GM19023 (cell line): ENCODE measurements around the gene CCDC13.
"Not testable (repeated sequence)": the region's sequence is repeated elsewhere in the genome, so short reads cannot be mapped to it uniquely, and the experiment has no call there.

Experiments
- ATAC-seq: cut with Tn5 transposase; IDR thresholded peaks from one replicate; pipeline ENCODE4 v1.9.1; 2021; ENCODE audit warnings: mild to moderate bottlenecking, moderate library complexity; ENCODE audit not compliant: unreplicated experiment

CCDC13 gene, protein sequence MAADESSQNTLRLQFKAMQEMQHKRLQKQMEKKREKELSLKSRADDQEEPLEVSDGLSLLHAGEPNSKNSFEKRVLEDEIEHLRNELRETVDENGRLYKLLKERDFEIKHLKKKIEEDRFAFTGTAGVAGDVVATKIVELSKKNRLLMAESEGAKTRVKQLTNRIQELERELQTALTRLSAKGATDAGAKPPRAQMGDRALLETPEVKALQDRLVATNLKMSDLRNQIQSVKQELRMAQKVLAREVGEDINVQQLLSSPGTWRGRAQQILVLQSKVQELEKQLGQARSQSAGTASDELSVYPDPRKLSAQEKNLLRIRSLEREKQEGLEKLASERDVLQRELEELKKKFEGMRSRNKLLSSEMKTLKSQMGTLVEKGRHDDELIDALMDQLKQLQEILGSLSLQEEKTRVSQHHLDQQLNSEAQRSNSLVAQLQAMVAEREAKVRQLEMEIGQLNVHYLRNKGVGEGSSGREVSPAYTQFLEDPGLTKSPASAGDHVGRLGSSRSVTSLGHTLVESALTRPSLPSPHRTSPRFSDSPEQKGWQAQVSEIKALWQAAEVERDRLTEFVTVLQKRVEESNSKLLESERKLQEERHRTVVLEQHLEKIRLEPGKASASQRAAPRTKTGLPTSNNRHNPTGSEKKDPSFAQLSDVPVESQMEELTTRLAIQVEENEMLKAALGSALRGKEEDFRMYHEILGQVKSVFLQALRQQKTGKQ

GRCh38 chr3:42772670-42773408 is at the start of gene CCDC13:
CCDC13 (minus strand) TSS chr3:42773253; CDS start chr3:42758345, 14,908 bp downstream.
- peak; percentile 98 for ATAC-seq

- no peak for ATAC-seq
Observed at GRCh38 chr3:42822828-42823227, 49.8 kb upstream of the CCDC13 start.

DNA sequence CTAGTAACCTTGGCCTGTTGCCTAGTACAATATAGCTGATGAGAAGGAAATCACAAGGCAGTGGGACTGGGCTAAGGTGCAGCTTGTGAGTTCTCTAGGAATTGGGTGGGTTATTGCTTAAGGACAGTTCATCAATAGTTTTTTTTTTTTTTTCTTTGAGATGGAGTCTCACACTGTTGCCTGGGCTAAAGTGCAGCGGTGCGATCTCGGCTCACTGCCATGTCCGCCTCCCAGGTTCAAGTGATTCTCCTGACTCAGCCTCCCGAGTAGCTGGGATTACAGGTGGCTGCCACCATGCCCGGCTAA is 47.6 kb upstream of the CCDC13 start:
- ATAC-seq, result no peak

DNA sequence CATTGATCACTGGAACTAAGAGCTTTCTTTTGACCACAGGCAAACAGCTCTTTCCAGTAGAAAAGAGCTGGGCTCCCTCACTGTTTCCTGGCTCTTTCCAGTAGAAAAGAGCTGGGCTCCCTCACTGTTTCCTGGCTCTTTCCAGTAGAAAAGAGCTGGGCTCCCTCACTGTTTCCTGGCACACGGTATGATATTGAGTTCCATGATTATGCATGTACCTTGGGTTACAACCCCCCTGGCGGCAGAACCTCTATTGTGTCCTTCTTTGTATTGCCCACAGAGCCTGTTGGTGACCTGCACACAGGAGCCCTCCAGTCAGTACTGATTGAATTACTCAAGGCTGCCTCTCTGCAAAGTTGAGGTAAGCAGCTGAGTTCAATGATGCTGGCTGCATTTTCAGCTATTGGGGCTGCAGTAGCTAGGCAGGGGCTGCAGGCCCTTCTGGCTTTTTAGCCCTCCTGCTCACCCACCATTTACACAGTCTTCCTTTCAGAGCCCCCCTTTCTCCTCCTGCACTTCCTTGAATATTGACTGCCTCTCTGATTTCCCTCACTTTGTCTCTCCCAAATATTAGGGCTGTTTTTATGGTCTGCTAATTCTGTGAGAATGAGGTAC is 46.4 kb upstream of the CCDC13 start:
- no peak for ATAC-seq

- ATAC-seq, result no peak
Observed at GRCh38 chr3:42815826-42816225, 42.8 kb upstream of the CCDC13 start.

- no peak for ATAC-seq
Observed at GRCh38 chr3:42814914-42815507, 42.0 kb upstream of the CCDC13 start.

DNA sequence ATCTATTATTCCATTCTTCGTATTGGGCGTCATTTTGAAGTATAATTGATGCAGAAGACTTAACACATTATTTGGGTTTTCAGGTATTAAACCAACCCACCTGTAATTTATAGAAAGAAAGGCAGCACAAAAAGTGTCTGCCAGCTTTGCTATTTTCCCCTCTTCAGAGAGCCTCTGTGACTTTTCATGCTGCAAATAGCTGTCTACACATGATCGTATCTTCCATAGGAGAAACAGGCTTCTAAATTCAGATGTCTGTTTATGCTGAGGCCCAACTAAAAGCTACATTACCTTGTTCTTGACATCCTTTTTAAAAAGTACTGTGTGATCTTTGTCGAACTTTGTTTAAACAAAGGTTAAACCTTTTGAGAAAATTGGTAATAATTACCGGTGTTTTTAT is 41.2 kb upstream of the CCDC13 start:
- no peak for ATAC-seq

GRCh38 chr3:42811118-42811883 is 38.2 kb upstream of the CCDC13 start:
- not testable (repeated sequence) for ATAC-seq

DNA sequence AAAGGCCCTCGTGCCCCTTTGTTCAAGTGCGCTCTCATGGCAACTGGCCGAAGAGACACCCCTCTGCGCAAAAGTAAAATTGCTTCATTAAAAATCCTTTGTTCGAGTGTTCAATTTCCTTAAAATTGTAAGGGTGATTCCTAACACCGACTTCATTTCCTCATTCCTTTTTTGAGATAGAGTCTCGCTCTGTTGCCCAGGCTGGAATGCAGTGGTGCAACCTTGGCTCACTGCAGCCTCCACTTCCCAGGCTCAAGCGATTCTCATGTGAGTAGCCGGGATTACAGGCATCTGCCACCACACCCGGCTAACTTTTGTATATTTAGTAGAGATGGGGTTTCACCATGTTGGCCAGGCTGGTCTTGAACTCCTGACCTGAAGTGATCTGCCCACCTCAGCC is 37.7 kb upstream of the CCDC13 start:
- ATAC-seq, result not testable (repeated sequence)

- no peak for ATAC-seq
Observed at GRCh38 chr3:42809202-42809601, 36.1 kb upstream of the CCDC13 start, which contains the start of gene ACKR2. ACKR2 (plus strand) TSS chr3:42809445; CDS start chr3:42864503, 55,058 bp downstream.

DNA sequence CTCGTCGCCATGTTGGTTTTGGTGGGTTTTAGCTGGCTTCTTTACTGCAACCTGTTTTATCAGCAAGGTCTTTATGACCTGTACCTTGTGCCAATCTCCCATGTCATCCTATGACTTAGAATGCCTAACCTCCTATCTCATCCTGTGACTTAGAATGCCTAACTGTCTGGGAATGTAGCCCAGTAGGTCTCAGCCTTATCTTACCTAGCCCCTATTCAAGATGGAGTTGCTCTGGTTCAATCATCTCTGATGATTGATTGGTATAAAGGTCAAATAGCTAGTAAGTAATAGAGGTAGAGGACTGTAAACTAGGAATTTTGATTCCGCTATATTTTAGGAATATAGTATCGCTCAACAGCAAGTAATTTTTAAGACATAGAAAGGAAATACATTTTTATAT is 34.9 kb upstream of the CCDC13 start:
- ATAC-seq, result no peak

- no peak for ATAC-seq
Observed at GRCh38 chr3:42805141-42805821, 32.2 kb upstream of the CCDC13 start.

GRCh38 chr3:42804831-42805132 is 31.7 kb upstream of the CCDC13 start:
- ATAC-seq, result peak; percentile 12

DNA sequence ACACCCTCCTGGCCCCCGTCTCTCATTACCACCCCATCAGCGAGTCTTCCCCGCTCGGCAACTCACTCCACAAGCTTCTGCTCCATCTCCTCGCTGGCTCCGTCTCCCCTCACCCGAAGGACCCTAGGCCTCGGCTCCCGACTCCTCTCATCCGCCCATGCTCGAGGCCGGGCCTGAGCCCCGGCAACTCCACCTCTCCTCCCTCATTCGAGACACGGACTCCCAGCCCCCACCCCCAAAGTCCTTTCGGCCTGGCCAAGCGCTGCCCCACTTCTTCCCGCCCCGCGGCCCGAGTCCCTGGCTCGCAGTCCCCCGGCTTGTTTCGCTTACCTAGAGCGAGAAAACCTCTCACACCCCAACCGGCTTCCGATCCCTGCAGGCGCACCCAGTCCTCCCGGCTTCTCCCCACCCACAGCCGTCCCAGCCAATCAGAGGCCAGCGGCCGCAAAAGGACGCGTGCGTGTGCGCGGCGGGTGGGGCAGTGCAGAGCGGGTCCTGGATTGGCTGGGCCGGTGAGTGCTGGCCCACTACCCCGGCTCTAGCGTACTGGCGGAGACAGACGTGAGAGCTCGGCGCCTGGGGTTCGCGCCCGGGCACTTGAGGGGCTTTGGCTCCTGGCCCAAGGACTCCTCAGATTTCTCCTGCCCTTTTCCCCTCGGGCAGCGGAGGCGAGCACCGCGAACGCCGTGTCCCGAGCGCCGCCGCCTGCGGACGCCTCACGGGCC is 31.2 kb upstream of the CCDC13 start, which contains the start of gene HIGD1A:
TSS of gene HIGD1A (minus strand) at position 385 of the 725 bp plus-strand sequence. CDS start 10,237 bp downstream, outside the sequence.
- peak; percentile 99 for ATAC-seq

- peak; percentile 40 for ATAC-seq
Observed at GRCh38 chr3:42803414-42804105, 30.5 kb upstream of the CCDC13 start.

GRCh38 chr3:42802876-42803413 is 29.9 kb upstream of the CCDC13 start:
- ATAC-seq, result no peak

- no peak for ATAC-seq
Observed at GRCh38 chr3:42801784-42802183, 28.7 kb upstream of the CCDC13 start.

DNA sequence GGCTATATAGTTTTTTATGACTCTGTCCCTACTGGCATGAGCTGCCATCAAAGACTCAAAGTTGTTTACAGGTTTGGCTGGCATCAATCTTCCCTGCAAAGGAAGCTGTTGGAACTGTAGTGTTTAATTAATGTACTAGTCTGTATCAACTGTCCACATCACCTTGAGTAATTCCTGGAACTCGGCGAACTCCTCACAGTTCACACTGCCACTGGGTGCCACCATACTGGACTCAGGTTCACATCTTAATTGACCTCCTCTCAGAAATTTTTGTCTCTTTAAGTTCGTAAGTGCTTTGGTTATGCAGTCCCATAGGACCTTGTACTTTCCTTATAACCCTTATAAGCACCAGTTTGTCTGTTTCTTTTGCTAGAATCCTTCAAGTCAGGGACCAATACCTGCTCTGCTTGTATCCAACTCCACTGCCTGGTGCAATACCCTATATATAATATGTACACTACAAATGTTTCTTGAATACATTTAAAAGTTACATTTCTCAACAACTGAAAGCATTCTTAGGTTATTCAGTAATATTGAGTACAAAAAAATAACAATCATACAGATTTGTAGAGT is 28.1 kb upstream of the CCDC13 start:
- ATAC-seq, result no peak
